Measurements from ENCODE around the gene PSMG3. TPM values are rescaled to one million over a fixed set of nuclear protein-coding genes. Genes with fewer than 3 reads are reported as not detected.

The PSMG3 gene
- total RNA-seq, 1 donor from 2014 or later: 31.7 TPM

DNA sequence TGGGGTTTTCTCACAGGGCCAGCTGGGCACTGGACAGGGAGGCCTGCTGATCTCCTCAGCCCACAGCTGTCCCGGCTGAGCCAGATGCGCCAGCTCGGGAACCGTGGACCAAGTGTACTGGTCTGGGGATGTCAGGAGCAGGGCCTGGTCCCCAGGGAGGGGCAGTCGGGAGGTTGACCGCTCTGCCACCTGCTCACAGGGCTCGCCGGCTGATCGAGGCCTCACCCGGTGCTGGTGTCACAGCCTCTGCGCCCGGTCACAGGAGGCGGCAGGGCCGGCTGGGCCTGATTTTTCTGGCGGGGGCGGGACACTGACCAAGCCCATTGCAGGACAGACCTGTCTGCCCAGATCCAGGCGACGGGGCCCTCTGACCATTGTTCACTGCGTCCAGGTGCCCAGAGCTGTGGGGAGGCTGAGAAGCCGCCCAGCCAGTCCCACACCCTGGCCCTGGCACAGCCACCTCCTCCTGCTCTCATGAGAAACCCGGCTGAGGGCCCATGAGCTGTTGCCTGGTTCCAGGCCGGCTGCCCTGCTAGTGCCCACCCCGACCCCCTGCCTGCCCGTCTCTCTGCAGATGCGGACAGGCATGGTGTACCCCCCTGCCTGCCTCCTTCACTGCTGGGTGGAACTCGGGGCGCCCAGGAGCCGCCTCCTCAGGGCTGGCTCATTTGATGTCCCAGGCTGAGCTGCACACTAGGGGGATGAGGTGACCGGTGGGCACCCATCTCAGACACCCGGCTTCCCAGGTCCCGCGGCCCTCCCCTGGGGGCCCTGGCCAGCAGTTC is 10.8 kb downstream of the PSMG3 start:
- H3K9me3 Mint-ChIP-seq (ENCODE audit: low read depth): no peaks in the 10 kb centered on the region
- no peaks in the 10 kb centered on the region for H3K36me3 Mint-ChIP-seq (ENCODE audit: low read depth)
- no peak overlapping the region for H3K4me3 Mint-ChIP-seq (ENCODE audit: unreplicated experiment)
- no peaks in the 10 kb centered on the region for H3K27me3 Mint-ChIP-seq (ENCODE audit: low read depth)
- TF ChIP-seq, protein P1, sequence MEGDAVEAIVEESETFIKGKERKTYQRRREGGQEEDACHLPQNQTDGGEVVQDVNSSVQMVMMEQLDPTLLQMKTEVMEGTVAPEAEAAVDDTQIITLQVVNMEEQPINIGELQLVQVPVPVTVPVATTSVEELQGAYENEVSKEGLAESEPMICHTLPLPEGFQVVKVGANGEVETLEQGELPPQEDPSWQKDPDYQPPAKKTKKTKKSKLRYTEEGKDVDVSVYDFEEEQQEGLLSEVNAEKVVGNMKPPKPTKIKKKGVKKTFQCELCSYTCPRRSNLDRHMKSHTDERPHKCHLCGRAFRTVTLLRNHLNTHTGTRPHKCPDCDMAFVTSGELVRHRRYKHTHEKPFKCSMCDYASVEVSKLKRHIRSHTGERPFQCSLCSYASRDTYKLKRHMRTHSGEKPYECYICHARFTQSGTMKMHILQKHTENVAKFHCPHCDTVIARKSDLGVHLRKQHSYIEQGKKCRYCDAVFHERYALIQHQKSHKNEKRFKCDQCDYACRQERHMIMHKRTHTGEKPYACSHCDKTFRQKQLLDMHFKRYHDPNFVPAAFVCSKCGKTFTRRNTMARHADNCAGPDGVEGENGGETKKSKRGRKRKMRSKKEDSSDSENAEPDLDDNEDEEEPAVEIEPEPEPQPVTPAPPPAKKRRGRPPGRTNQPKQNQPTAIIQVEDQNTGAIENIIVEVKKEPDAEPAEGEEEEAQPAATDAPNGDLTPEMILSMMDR (IDR thresholded peaks at IDR 0.05): no peak
- no peak overlapping the region for H3K27ac Mint-ChIP-seq (ENCODE audit: unreplicated experiment)
- no peak for DNase-seq (ENCODE audit: low spot score)
- H3K4me1 Mint-ChIP-seq (ENCODE audit: low read depth): peaks cover 14% of the 10 kb centered on the region

DNA sequence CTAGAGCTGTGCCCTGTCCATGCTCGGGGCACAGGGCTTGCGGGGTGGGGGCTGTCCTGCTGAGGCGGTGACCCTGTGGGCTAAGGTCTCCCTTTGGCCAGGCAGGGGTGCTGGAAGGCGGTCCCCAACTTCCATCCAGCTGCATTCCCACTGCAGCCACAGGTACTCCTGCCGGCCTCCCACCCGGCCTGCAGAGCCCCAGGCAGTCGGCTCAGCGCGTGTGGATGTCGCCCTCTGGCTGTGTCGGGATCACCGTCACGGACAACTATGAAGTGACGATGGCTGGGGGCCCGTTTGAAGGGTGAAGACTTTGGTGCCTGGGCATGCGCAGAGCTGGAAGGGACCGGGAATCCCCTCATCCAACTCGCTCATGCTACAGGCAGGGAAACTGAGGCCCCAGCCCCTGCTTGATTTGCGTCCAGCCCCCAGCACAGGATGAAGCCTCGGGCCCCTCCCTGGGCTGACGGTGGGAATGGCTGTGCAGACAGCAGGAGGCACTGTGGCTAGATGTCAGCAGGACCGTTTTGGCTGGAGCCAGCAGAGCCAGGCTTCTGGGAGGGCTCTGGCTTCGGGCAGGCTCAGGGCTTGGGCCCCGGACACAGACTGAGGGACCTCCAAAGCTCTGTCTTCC is 11.5 kb downstream of the PSMG3 start:
- H3K36me3 Mint-ChIP-seq (ENCODE audit: low read depth): no peaks in the 10 kb centered on the region
- DNase-seq (ENCODE audit: low spot score): no peak
- TF ChIP-seq, protein P1 (IDR thresholded peaks at IDR 0.05): peak; percentile 70
- no peak overlapping the region for H3K4me3 Mint-ChIP-seq (ENCODE audit: unreplicated experiment)
- H3K27me3 Mint-ChIP-seq (ENCODE audit: low read depth): no peaks in the 10 kb centered on the region
- H3K9me3 Mint-ChIP-seq (ENCODE audit: low read depth): no peaks in the 10 kb centered on the region
- H3K4me1 Mint-ChIP-seq (ENCODE audit: low read depth): peaks cover 13% of the 10 kb centered on the region
- no peak overlapping the region for H3K27ac Mint-ChIP-seq (ENCODE audit: unreplicated experiment)

DNA sequence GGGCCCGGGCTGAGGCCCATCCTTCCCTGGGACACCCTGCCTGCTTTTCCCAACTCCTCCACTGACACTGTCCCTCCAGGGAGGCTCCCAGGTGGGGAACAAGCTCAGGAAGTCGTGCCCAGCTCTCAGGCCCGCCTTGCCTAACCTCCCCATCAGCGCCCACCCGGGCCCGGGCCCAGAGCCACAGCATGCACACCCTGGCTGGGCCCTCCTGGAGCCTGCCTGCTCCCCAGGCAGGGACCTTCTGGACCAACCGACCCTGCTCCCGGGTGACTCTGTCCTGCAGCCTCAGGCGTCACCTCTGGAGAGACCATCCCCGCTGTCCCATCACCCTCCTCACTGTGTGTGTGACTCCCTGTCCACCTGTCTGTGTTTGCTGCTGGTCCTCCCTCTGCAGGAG is 12.1 kb downstream of the PSMG3 start:
- H3K36me3 Mint-ChIP-seq (ENCODE audit: low read depth): no peaks in the 10 kb centered on the region
- H3K27me3 Mint-ChIP-seq (ENCODE audit: low read depth): no peaks in the 10 kb centered on the region
- no peak overlapping the region for H3K4me3 Mint-ChIP-seq (ENCODE audit: unreplicated experiment)
- H3K27ac Mint-ChIP-seq (ENCODE audit: unreplicated experiment): no peak overlapping the region
- H3K4me1 Mint-ChIP-seq (ENCODE audit: low read depth): peaks cover 13% of the 10 kb centered on the region
- no peak for DNase-seq (ENCODE audit: low spot score)
- TF ChIP-seq, protein P1 (IDR thresholded peaks at IDR 0.05): no peak
- no peaks in the 10 kb centered on the region for H3K9me3 Mint-ChIP-seq (ENCODE audit: low read depth)

DNA sequence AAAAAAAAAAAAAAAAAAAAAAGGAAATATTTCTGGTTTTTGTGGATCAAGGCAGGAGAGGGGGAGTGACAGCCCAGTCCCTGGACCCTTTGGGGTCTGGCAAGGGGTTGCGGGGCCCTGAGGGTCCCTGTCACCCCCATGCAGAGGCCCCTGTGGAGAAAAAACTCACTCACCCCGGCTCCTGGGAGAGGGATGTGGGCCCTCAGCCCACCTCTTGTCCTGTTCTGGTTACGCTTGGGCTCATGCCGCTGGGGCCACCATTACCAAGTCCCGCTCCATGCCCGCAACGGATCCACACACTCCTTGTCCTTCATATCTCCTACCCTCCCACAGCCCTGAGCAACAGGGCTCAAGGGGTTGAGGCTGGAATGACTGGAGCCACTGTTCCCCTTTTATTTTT is 12.8 kb downstream of the PSMG3 start:
- Mint-ChIP-seq H3K27me3 (ENCODE audit: low read depth) (no peaks in the 10 kb centered on the region), H3K4me3 (ENCODE audit: unreplicated experiment) (no peak overlapping the region), H3K27ac (ENCODE audit: unreplicated experiment) (no peak overlapping the region), H3K36me3 (ENCODE audit: low read depth) (no peaks in the 10 kb centered on the region), H3K4me1 (ENCODE audit: low read depth) (peaks cover 13% of the 10 kb centered on the region), H3K9me3 (ENCODE audit: low read depth) (no peaks in the 10 kb centered on the region)
- TF ChIP-seq, protein P1 (IDR thresholded peaks at IDR 0.05): no peak
- DNase-seq (ENCODE audit: low spot score): no peak

DNA sequence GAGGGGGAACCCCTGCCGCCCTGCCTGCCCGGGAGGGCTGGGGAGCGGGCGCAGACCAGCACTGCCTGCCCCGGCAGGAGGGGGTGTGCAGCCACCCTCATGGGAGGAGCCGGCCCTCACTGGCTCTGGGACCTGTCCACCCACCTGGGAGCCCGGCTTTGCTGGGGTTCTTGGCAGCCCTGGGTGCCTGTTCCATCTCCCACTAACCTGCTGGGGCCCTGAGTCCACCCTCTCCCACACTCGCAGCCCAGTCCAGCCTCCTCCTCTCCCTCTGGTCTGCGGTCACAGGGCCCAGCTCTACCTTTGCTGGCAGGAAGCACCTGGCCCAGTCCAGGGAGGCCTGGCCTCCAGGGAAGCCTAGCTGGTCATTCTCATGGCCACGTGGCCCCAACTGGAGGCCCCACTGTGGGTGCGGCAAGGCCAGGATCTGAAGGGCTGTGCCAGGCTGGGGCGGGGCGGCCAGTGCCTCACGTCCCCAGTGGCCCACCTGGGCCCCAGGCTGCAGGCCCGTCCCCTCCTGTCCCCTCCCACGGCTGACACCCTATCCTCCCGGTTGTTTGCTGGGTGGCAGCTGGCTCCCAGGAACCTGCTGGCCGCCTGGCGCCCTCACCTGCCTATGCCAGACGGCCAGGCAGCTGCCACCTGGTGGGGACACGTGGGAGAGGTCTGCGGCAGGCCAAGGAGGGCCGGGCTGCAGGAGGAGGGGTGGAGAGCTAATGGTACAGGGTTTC is 13.9 kb downstream of the PSMG3 start, which contains the start of gene TMEM184A:
Gene TMEM184A, minus strand, starts transcription at position 393 of the 731 bp plus-strand sequence. CDS start 721 bp downstream, outside the sequence.
- H3K4me1 Mint-ChIP-seq (ENCODE audit: low read depth): peaks cover 13% of the 10 kb centered on the region
- DNase-seq (ENCODE audit: low spot score): no peak
- H3K36me3 Mint-ChIP-seq (ENCODE audit: low read depth): no peaks in the 10 kb centered on the region
- H3K9me3 Mint-ChIP-seq (ENCODE audit: low read depth): no peaks in the 10 kb centered on the region
- no peaks in the 10 kb centered on the region for H3K27me3 Mint-ChIP-seq (ENCODE audit: low read depth)
- H3K4me3 Mint-ChIP-seq (ENCODE audit: unreplicated experiment): no peak within 1 kb of the TSS
- TF ChIP-seq, protein P1 (IDR thresholded peaks at IDR 0.05): peak; percentile 70
- H3K27ac Mint-ChIP-seq (ENCODE audit: unreplicated experiment): peak within 1 kb of the TSS; percentile 41
